Stimulated activated CD4-positive, alpha-beta T cell treated with anti-CD3 and anti-CD28 coated beads, TNF-alpha, amount 100 ng/mL, for 4 hours (primary cell): ENCODE measurements around the gene LRRC72.
"Not testable (repeated sequence)": the region's sequence is repeated elsewhere in the genome, so short reads cannot be mapped to it uniquely, and the experiment has no call there.

Experiments used
- DNase-seq, 3 experiments: peaks; one replicate each; pipeline ENCODE4 v3.0.0-alpha.2; 2020; ENCODE audit warnings: low read depth in 3 of 3

The LRRC72 gene

DNA sequence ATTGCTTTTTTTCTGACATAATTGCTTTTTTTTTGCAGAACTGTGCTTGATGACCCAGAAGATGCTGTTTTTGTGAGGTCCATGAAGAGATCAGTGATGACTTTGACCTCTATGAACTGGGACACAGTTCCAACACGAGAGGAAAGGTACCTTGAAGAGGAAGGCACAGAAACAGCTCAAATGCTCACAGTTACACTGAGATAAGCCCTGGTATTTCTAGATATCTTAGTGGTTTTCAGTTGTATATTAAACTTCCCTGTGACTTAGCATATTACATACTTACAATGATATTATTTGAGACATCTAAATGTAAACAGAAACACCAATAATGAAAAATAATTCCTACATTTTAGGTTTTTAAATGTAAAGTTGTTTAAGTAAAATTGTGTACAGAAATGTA lies 54.7 kb downstream of the LRRC72 start:
- no peak for DNase-seq

DNA sequence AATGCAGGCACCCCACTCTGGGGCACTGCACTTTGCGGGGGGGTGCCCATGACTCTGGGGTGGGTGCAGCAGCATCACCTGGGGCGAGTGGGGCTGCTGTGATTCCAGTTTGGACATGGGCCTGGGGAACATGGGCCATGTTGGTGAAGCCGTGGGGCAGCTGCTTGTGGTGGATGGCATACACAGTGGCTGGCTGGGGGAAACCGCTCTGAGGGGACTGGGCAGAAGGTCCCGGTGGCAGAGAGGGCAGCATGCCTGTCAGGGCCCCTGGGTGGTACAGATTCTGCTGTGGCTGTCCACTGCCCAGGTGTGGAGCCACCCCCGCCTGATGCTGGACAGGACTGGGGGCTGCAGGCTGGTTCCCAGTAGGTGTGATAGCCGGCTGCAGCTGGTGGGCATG lies 57.2 kb downstream of the LRRC72 start:
- DNase-seq, result no peak

DNA sequence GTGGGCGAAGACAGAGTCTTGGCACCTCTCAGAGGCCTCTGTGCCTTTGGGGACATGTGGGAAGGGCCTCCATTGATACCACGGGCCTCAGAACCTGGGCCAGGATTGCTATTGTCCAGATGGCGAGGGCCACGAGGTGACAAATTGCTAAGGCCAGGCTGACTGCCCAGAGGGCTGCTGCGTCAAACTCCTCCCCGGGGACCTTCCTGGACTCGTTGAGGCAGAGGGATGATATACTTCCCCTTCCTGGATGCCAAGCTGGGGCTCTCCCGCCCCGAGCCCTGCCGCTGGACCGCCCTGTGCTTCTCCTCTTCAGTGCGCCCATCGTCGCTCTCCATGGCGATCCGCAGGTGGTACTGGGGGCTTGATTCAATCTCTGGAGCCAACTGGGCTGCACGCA lies 58.9 kb downstream of the LRRC72 start:
- DNase-seq, result no peak

DNA sequence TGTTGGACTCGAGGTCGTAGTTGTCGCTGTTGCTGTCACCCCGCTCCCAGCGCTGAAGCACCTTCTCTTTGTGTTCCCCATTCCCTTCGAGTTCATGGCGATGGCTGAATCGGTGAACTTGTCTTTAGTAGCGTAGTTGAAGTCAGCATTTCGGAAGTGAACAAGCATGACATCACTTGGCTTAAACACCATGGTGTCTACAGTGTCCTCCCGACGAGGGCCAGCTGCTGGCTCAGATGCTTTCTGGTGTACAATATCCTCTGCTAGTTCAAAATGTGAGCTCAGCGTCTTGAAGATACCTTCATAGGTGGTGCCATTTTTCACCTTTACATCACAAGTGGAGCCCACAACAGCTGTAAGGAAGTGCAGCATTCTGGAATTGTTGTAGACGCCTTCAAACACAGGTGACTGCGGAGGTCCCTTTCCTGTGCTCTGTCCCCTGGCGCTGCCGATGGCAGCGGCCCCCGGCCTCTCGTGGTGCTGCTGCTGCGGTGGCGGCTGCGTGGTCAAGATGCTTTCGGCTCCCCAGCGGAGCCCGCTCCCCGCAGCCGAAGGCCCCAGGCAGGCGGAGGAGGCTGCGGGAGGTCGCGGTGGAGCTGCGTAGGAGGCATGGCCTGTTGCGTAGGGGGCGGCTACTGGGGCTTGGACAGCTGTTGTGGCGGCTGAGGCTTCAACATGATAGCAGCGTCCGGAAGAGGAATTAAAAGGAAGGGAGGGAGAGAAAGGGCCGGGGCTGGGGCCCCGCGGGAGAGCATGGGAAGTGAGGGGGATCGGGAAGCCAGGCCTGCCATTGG lies 59.7 kb downstream of the LRRC72 start:
- no peak for DNase-seq

DNA sequence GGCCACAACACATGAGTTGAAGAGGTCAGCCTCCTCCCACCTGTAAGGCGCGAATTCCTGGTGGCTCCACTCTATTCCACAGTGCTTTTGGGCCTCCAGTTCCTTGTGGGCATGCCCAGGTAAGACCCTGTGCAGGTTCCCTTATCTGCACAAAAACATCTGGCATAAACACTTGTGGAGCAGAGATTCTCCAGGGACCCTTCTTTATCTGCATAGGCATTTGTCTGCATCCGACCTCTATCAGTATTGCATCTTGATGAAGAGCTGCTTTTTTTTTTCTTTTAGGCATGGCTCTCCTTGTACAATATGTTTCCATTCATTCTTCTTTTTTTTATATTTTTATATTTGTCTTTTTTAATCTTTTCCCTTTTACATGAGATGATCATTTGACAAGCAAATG lies 60.5 kb downstream of the LRRC72 start:
- DNase-seq, result no peak

DNA sequence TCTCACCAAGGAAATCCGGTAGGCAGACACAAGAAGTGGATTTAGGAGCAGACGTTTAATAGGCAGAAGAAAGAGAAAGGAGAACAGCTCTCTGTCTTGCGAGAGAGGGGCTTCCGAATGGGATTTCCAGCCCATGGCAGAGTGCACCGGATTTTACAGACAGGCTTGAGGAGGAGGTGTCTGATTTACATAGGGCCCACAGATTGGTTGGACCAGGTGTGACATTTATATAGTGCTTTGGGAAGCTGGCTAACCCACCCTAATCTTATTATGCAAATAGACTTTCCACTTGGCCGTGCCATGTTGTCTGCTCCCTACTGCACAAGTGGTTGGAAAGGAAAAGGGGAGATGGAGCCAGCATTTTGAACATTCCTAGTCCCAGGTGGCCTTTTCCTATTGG lies 61.2 kb downstream of the LRRC72 start:
- no peak for DNase-seq

DNA sequence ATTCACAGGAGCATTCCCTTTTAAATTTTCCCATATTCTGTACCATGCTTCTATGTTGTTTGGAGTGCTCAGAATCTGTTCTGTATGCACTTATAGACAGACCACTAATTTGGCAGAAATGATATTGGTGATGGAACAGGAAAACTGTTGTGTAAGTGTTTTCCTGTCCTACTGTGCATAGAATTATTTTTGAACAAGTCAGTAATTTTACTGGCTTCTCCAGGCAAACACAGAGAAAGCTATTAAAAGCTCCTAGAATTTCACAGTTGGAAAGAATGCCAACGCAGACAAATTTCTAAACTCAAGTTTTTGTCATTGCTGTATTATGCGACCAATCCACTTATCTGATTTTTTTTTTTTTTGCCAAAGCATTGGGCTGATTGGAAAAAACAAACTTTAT lies 63.3 kb downstream of the LRRC72 start:
- no peak for DNase-seq

DNA sequence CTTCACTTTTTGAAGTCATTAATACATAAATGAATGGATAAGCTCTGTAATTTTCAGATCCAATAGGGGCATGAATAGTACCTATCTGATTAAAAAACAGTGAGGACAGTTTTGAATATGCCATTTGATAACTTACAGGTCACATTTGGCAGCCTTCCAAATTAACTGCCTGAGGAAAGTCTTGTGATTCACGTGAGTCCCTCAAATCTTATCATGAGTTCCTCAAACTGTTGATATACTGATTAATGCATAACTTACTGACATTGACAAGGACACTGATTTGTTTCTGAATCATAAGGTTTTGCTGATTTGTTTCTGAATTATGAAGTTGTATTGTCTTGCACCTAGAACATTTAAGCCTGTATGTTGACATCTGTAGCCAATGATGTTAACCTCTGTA lies 63.8 kb downstream of the LRRC72 start:
- no peak for DNase-seq

DNA sequence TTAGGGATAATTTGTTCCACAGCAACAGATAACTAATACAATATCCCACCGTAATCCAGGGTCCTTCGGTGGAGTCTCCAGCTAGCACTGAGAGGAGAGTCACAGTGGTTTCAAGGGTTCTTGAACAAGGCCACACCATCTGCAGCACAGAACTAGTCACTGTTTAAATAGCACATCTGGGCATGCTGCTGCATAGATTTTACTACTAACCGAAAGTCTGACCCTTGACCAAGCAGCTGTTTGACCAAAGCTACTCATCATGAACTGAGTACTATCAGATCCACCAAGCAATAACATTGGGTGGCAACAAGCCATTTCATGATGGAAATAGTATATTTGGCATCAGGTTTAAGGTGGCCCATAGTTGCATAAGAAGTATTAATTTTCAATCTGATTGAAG lies 65.8 kb downstream of the LRRC72 start:
- DNase-seq, result no peak

DNA sequence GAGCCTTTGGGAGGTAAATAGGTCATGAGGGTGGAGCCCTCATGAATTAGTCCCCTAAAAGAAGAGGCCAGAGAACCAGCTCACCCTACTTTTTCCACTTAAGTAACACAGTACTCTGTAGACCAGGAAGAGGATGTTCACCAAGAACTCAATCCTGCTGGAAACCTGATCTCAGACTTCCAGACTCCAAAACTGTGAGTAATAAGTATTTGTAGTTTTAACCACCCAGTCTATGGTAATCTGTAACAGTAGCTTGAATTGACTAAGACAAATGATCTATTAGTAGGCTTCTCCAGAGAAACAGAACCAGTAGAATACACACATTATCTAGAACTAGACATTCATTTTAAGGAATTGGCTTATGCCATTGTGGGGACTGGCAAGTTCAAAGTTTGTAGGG lies 67.4 kb downstream of the LRRC72 start:
- DNase-seq, result no peak

DNA sequence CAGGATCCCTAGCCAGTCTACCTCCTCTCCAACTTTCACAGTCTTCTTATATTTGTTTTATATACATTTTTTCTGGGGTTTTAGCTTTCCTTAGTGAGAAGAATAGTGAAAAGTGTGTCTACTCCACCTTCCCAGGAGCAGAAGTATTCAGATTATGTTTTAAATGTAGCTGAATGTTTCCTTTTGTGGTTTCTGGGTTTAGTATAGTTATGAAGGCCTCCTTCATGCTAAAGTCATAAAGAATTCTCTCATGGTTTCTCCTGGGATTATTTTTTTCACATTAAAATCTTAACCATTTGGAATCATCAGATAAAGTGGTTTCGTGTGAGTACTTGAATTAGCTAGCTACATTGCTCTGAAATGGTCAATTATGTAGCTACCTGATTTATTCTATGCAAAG lies 68.1 kb downstream of the LRRC72 start:
- DNase-seq, result no peak

DNA sequence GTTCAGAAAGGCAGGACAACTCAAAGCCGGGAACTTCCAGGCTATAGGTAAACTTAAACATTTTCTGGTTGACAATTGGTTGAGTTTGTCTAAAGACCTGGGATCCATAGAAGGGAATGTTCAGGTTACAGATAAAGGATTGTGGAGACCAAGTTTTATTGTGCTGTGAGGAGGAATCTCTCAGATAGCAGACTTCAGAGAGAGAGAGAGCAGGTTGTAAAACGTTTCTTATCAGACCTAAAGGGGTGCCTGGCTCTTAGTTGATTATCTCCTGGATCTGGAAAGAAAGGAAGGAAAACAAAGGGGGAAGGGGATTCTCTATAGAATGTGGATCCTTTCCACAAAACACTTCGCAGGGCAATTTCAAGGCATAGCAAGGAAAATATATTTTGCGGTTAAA lies 69.0 kb downstream of the LRRC72 start:
- not testable (repeated sequence) for DNase-seq

DNA sequence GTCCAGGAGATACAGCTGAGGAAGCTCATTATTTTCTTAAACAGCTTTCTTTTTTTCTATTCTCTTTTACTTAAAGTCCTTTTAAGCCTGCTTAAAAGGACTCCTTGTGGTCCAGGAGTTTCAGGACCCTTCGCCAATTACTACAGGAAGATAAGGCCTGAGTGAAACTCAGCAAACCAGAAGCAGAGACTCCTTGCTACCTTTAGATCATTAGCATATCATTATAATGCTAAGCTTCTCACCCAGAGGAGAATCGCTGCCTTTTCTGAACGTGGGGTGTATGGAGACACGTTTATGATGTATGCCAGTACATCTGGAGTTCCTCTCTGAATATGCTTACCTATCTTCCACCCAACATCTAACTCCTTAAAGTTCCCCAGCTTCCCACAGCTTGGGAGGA lies 71.4 kb downstream of the LRRC72 start:
- no peak for DNase-seq

DNA sequence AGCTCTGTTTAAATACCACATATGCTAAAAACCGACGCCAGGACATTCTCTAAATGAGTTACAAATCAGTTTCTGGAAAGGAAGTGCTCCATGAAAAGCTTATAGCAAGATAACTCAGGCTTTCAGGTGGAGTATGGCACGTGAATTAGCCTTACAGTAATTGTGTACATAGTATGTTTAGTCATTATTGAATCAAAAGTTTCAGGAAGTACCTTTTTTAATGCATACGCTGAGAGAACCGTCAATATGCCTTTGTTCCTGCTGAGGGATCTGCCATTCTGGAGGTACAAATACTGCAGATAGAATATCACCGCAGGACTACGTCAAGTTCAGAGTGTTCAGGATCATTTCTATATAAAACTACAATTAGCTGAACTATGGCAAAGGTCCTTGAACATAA lies 73.2 kb downstream of the LRRC72 start:
- no peak for DNase-seq

DNA sequence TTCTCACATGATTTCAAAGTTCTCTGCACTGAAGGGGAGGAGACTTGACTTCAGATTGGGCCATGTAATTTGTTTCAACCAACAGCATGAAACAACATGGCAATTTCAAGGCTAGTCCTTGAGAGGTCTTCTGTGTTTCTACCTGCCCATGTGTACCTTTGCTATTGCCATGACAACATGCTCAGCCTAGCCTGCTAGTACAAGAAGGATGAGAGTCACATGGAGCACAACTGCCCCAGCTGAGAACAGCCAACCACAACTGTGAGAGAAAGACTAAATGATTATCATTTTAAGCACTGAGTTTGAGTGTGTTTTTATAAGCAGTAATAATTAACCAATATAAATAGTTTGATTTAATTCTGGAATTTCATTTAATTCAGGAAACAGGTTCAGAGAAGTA lies 77.0 kb downstream of the LRRC72 start:
- no peak for DNase-seq

DNA sequence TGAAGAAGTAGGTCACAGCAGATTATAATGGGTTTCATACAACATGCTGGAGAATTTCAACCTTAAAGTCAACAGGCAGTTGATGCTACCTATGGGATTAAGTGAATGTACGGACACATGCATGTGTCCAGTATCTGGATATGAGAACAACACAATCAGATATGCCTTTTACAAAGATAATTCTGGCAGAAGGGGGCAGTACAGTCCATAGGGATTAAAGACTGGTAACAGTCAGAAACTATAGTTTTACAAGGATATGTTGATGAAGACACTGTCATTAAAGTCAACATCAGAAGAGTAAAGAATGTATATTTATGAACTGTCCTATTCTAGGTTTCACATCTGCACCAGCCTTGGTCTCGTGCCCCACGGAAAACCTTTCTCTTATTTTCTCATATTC lies 77.4 kb downstream of the LRRC72 start:
- no peak for DNase-seq

DNA sequence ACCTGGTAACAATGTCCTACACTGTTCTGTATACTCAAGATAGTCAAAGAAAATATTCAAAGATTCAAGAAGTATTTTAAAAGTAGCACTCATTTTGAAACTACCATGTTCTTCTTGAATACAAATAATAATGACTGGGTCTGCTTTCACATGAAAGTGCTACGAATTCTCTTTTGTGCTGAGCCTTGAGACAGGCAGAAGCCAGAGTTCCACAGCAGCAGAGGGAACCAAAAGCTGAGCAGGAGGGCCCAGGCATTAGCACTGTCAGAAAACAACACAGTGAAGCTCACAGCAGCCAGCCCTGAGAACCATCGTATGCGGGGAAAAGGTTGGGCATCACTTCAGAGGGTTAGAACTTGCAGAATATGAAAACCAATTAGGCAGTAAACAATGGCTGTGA lies 80.1 kb downstream of the LRRC72 start:
- no peak for DNase-seq

DNA sequence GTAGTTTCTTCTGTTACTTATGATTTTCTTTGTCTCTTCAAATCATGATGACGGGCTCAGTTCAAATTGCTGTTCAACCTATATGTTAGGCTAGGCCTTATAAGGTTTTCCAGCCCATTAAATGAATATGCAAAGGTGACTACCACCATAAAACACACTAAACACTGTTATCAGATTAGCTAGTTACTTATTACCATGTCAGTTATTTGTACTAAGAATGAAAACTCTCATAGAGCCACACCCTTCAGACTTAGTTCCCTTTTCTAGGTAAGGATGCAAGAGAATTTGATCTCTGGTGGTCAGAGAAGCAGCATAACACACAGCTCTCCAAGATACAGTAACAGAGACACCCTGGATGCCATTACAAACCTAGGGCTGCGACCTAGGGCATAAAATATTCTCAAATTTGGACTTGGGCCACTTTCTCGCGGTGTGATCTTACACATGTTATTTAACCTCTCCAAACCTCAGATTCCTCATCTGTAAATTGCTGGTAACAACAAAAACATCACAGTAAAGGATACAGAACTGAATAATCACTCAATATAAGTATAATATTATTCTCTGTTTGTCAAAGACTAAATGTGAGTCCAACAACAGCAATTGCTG lies 83.3 kb downstream of the LRRC72 start:
- no peak for DNase-seq

DNA sequence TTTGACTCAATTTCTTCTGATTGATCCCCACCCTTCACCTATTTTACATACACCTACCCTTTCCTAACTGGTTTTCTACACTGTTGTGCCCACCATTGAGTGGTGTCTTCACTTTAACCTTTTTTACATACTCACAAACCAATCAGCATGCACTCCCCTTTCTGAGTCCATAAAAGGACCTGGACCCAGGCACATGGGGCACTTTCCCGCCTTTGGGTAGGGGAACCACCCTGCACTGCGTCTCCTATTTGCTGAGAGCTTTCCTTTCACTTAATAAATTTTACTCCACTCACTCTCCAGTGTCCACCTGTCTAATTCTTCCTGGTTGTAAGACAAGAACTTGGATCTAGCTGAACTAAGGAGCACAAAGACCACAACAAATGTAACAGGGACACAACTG lies 85.1 kb downstream of the LRRC72 start:
- no peak for DNase-seq

DNA sequence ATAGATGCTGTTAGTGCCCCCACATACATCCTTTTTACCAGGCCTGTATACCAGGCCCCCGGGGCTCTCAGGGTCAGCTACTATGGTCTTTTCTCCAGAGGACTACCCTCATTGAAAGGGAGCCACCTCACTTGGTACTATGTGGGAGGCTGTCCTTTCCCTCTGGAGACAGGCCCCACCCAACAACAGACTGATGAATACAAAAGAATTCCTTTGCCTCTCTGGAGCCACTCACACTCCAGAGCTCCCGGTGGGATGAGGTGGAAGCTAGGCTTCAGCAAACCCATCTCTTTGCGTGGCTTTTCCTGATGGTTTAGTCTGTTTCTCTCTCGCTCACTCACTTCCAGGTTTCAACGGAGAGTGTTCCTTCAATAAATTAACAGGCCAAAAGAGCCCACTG lies 88.6 kb downstream of the LRRC72 start:
- DNase-seq, result no peak

DNA sequence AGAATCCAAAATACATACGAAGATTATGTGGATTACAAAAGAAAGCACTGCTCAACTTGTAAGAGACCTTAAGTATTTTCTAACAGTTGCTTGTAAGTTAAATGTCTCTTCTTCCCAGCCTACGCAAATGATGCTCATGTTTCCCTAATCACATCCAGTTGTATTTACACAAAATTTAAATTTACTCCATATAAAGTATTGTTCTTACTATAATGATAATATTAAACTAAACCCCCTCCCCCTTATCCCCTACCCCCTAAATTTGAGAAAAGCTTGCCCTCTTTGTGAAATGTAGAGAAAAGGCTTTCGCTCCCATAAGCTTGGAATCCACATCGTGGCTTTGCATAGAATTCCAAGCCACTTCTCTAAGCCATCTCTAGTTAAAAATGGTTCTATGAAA lies 89.5 kb downstream of the LRRC72 start:
- no peak for DNase-seq

DNA sequence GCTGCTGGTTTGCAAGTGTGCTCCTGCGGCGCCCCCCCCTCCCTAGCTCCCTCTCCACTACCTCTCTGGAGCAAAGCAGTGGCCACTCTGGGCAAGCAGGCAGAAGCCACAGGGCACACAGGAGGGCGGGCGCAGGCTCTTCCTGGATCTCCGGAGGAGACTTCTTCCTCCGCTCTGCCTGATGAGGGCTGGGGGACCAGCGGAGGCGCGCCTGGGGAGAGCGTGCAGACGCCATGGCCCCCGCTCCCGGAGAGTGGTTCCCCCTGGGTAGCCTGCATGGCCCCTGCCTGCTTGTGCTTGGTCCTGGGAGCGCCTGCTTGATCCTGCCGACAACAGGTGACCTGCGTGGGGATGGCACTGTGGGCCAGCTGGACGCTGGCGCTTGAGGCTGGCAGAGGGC lies 89.9 kb downstream of the LRRC72 start:
- DNase-seq, result no peak

DNA sequence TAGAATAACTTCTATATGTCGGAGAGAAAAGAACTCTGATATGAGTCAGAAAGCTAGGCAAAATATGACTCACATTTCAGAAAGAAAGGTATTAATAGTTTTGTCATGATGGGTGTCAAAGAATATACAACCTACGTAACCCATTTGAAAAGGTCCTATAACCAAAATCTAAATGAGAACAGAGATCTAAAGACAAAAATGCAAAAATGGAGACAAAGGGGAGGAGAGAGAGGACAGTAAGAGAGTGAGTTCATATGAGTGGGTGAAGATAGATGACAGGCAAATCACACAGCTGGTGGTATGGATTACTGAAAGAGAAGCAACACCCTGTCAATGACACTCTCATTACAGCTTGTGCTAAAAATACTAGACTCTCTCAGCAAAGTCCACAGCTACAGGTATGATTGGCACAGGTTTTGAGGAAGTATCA lies 93.4 kb downstream of the LRRC72 start:
- DNase-seq, result no peak

DNA sequence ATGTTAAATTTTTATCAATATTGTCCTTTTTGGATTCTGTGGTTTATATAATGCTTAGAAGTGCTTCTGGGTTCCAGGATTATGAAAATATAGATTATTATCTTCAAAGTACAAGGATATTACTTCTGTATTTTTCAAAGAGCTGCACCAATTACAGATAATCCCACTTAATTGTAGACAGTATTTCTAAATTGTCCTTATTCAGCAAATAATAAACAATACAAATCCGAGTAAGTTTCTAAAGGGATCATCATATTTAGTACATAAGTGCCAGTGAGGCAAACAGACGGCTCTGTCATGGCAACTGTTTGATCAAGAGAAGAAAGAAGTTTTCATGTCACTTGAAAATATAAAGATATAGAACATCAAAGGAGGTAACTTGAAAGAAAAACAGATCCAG lies 99.8 kb downstream of the LRRC72 start:
- DNase-seq, result no peak
